Upper lobe of left lung (tissue), 6 donors: ENCODE results near the gene DTX3. TPM values are rescaled to one million over a fixed set of nuclear protein-coding genes. Genes with fewer than 3 reads are reported as not detected.
"Not testable (repeated sequence)": the region's sequence is repeated elsewhere in the genome, so short reads cannot be mapped to it uniquely, and the experiment has no call there.

Experiments used
- ATAC-seq, 2 donors: fragments of 200-7000 bp; cut with Tn5 transposase; one replicate each; pipeline ENCODE4 v1.9.1; 2022; ENCODE audit warnings: mild to moderate bottlenecking in 2 of 2, moderate library complexity in 2 of 2; ENCODE audit not compliant: low FRiP score in 2 of 2
- DNase-seq, 2 donors: peaks; one replicate each; pipeline ENCODE4 v3.0.0-alpha.2; 2019 to 2020
- H3K27ac ChIP-seq, 4 donors: fragments of 200-600 bp; sonication (generic); one replicate each; pipeline ENCODE4 v1.5.1; 2016 to 2019
- H3K27me3 ChIP-seq, 4 donors: fragments of 200-600 bp; sonication (generic); one replicate each; pipeline ENCODE4 v1.5.1; 2017 to 2019
- H3K36me3 ChIP-seq, 4 donors: fragments of 200-600 bp; sonication (generic); one replicate each; pipeline ENCODE4 v1.5.1; 2016 to 2019
- H3K4me1 ChIP-seq, 4 donors: fragments of 200-600 bp; sonication (generic); one replicate each; pipeline ENCODE4 v1.5.1; 2018 to 2019
- H3K4me3 ChIP-seq, 4 donors: fragments of 200-600 bp; sonication (generic); one replicate each; pipeline ENCODE4 v1.5.1; 2017 to 2019; ENCODE audit warnings: mild to moderate bottlenecking in 2 of 4, moderate library complexity in 1 of 4
- H3K9me3 ChIP-seq, 4 donors: fragments of 200-600 bp; sonication (generic); one replicate each; pipeline ENCODE4 v1.5.1; 2018 to 2019
- EP300 ChIP-seq, 4 donors: sonication (generic); formaldehyde crosslinking; IDR thresholded peaks; one replicate each; pipeline ENCODE4 v1.5.1; 2017; ENCODE audit warnings: antibody characterized with exemption in 4 of 4, control low read depth in 2 of 4
- POLR2A ChIP-seq, 4 donors: fragments of 450-650 bp; IDR thresholded peaks; one replicate each; pipeline ENCODE4 v1.5.1; 2016 to 2017; ENCODE audit warnings: antibody characterized with exemption in 4 of 4, mild to moderate bottlenecking in 2 of 4
- POLR2AphosphoS5 ChIP-seq, 2 donors: sonication (generic); formaldehyde crosslinking; IDR thresholded peaks; one replicate each; pipeline ENCODE4 v1.5.1; 2017; ENCODE audit warnings: antibody characterized with exemption in 2 of 2
- WGBS, 2 donors: methylation state at CpG; one replicate each; pipeline ENCODE4 v1.1.5; 2017 to 2018; 5-methylcytosine and 5-hydroxymethylcytosine counted together
- total RNA-seq, 6 donors: library from RNA; depleted of rRNA in 4 of 6; stranded (reverse); fragments of >200 nt in 4 of 6; gene quantifications; one replicate each; pipeline versions ENCODE4 v1.1.0 to v1.2.1, GENCODE V29; 2016 to 2021
- TF ChIP-seq, protein P1 (sequence below), 6 experiments: fragments of 450-650 bp in 4 of 6; fragments of 200-600 bp in 2 of 6; sonication (generic) in 2 of 6; IDR thresholded peaks; one replicate each; pipeline ENCODE4 v1.5.1; 2016 to 2019; ENCODE audit warnings: antibody characterized with exemption in 6 of 6
- donor health status: DM: no; HTN: no; CAD: no; lungs with moderate emphysema.
- donor health status: DM: no; HTN: yes; CAD: no; lungs with severe emphysema.

Gene DTX3
- total RNA-seq, 6 donors from 2014 or later: 12.8 to 44.0 (median 21.1) TPM

DNA sequence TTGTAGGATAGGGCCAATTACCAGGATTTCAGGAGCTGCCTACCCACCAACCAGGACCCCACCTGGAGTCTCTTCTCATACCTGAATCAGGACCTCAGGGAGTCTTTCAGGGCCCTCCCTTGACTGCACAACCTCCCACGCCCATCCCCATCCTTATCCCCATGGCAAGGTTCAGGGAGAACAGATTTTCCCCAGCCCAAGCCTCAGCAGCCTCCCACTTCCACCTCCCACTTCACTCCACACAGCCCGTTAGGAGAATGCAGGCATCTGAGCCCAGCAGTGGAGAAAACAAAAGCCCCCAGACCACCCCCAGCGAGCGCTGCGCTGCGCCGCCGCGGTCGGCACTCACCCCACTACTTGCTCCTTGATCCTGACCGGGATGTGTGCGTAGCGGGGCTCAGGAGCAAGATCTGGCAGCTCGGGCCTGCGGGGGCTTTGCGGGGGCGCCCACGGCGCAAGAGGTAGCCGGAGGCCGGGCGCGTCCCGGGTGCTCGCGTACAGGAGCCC is 27.0 kb downstream of the DTX3 start:
- H3K27me3 ChIP-seq: peaks cover 0 to 49% (median 17%) of the 10 kb centered on the region in 4 donors
- H3K9me3 ChIP-seq: no peaks in the 10 kb centered on the region
- WGBS, 2 donors: 16 to 52% methylated on average over 2 to 10 of the region's 26 CpGs
- H3K36me3 ChIP-seq: no peaks in the 10 kb centered on the region
- DNase-seq (peak in 1 of 2 donors; percentile 83), ATAC-seq (no peak)
- H3K27ac ChIP-seq: no peak overlapping the region
- peak overlapping the region in 3 of 4 donors; percentile 39 to 56 (median 51) for H3K4me3 ChIP-seq
- no peak for TF ChIP-seq POLR2AphosphoS5 (IDR thresholded peaks at IDR 0.05)
- no peak for TF ChIP-seq EP300 (IDR thresholded peaks at IDR 0.05)
- TF ChIP-seq, protein P1, sequence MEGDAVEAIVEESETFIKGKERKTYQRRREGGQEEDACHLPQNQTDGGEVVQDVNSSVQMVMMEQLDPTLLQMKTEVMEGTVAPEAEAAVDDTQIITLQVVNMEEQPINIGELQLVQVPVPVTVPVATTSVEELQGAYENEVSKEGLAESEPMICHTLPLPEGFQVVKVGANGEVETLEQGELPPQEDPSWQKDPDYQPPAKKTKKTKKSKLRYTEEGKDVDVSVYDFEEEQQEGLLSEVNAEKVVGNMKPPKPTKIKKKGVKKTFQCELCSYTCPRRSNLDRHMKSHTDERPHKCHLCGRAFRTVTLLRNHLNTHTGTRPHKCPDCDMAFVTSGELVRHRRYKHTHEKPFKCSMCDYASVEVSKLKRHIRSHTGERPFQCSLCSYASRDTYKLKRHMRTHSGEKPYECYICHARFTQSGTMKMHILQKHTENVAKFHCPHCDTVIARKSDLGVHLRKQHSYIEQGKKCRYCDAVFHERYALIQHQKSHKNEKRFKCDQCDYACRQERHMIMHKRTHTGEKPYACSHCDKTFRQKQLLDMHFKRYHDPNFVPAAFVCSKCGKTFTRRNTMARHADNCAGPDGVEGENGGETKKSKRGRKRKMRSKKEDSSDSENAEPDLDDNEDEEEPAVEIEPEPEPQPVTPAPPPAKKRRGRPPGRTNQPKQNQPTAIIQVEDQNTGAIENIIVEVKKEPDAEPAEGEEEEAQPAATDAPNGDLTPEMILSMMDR (IDR thresholded peaks at IDR 0.05): no peak
- TF ChIP-seq POLR2A (IDR thresholded peaks at IDR 0.05): no peak
- peaks cover 21 to 35% (median 30%) of the 10 kb centered on the region in 4 donors for H3K4me1 ChIP-seq

DNA sequence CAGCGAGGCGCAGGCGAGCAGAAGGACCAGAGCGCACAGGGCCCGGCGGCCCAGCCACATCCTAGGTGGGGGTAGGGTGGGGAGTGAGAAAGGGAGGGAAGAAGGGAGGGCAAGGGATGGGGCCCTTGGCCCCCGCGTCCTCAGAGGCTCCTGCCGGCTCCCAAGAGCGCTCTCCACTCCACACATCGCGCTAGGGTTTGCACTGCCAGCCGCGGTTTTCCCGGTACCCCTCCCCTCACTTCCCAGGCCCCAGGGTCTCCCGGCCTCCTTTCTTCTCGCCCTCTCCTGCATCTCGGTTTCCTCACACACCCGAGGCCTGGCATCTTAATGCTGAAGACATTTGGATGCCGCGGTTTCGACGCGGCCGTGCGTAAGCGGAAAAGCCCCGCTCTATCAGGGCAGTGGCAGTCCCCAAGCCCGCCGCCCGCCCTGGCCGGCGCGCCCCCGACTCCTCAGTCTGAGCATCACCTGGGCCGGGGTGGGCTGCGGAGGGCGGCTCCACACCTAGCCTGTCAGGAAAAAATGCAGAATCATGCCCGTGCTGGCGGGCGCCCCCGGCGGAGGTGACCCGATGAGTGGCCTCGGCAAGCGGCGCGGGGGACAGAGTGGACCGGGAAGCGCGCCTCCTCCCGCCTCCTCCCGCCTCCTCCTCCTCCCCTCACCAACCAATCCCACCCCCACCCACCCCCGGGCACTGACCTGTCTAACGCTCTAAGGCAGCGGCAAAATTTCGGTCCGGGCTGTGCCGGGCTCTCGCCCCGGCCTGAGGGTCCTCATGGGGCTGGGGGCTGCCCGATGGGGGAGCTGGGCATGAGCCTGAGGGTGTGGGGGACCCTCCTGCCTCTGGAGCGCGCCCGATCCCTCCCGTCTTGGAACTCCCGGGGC is 27.7 kb downstream of the DTX3 start:
- Histone ChIP-seq H3K36me3 (no peaks in the 10 kb centered on the region), H3K27ac (no peak overlapping the region), H3K9me3 (no peaks in the 10 kb centered on the region), H3K27me3 (peaks cover 0 to 43% (median 17%) of the 10 kb centered on the region in 4 donors), H3K4me3 (peak overlapping the region; percentile 39 to 56 (median 48)), H3K4me1 (peaks cover 21 to 31% (median 28%) of the 10 kb centered on the region in 4 donors)
- WGBS, 2 donors: 3 to 4% methylated on average over 23 to 52 of the region's 67 CpGs
- ATAC-seq (peak in 1 of 2 donors; percentile 63), DNase-seq (peak in 1 of 2 donors; percentile 88)
- TF ChIP-seq POLR2A (IDR thresholded peaks at IDR 0.05): no peak
- TF ChIP-seq EP300 (IDR thresholded peaks at IDR 0.05): no peak
- no peak for TF ChIP-seq POLR2AphosphoS5 (IDR thresholded peaks at IDR 0.05)
- TF ChIP-seq, protein P1 (IDR thresholded peaks at IDR 0.05): no peak

DNA sequence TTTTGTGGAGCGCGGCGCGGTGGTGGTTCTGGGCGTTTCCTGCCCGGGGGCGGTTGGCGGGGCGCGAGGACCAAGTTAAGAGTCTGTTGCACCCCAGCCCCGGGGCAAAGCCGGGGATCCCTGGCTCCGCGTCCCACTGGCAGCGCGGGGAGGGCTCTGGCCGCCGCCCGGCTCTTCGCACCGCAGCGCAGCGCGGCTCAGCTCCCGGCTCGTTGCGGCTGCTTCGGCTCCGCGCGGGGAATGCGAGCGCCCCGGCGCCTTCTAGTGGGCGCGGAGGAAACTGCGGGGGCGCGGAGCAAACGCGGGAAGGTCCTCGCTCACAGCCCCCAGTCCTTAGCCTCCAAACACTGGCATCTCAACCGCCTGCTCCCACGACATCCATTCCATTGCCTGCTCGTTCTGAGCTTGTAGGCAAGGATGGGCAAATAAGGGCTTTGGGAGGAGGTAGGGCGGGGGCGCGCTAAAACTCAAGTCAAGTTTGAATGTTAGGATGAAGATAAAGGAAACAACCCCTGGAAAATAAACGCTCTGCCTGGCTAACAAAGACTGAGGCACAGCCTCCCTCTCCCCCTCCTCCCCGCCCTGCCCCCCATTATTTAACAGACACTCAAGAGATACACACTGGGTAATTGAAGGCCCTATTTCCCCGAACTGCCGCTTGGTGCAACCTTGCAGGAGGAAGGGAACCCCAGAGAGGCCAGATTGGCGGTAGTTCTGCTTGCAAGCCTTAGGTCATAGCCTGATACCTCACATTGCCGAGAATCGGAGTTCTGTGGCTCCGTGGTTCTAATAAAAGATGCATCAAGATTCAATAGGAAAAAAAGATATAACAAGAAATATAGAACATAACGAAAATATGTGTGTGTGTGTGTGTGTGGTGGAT is 28.6 kb downstream of the DTX3 start, which contains the start of gene B4GALNT1:
TSS of gene B4GALNT1 (minus strand) at position 244 of the 883 bp plus-strand sequence. CDS start 1,069 bp downstream, outside the sequence.
- Histone ChIP-seq H3K36me3 (no peaks in the 10 kb centered on the region), H3K27me3 (peaks cover 0 to 34% (median 17%) of the 10 kb centered on the region in 4 donors), H3K4me1 (peaks cover 18 to 22% (median 20%) of the 10 kb centered on the region in 4 donors), H3K27ac (no peak within 1 kb of the TSS), H3K9me3 (no peaks in the 10 kb centered on the region), H3K4me3 (peak within 1 kb of the TSS; percentile 39 to 56 (median 48))
- no peak for TF ChIP-seq POLR2AphosphoS5 (IDR thresholded peaks at IDR 0.05)
- TF ChIP-seq, protein P1 (IDR thresholded peaks at IDR 0.05): peak; percentile 86 to 94 (median 91)
- ATAC-seq: peak; percentile 85 to 97
- peak; percentile 60 to 94 for DNase-seq
- WGBS, 2 donors: 5 to 9% methylated on average over 15 to 26 of the region's 58 CpGs

DNA sequence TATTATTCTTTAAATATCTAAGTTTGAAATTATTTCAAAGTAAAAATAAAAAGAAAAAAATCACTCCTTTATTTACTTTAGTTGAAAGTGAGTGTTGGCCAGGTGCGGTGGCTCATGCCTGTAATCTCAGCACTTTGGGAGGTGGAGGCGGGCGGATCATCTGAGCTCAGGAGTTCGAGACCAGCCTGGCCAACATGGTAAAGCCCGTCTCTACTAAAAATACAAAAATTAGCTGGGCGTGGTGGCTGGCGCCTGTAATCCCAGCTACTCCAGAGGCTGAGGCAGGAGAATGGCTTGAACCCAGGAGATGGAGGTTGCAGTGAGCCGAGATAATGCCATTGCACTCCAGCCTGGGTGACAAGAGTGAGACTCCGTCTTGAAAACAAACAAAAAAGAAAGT is 32.1 kb downstream of the DTX3 start:
- peaks cover 0 to 16% (median 10%) of the 10 kb centered on the region in 4 donors for H3K27me3 ChIP-seq
- DNase-seq, H3K4me3 ChIP-seq, H3K9me3 ChIP-seq, H3K36me3 ChIP-seq, H3K27ac ChIP-seq, ATAC-seq: not testable (repeated sequence)
- peaks cover 17 to 19% (median 19%) of the 10 kb centered on the region in 4 donors for H3K4me1 ChIP-seq
- 79 to 84% methylated on average over 9 of the region's 9 CpGs for WGBS, 2 donors
